SK-N-SH (cell line): Measurements from ENCODE around the gene PTPN20. TPM values are rescaled to one million over a fixed set of nuclear protein-coding genes. Genes with fewer than 3 reads are reported as not detected.

Experiments
- CTCF ChIA-PET: fragments of 300-600, 350-600 bp; formaldehyde crosslinking; extraction: SDS; loops from one replicate; lab custom pipeline; 2021; lab: Yijun Ruan, JAX
- POLR2A ChIA-PET: fragments of 350-600 bp; sonication (Branson Sonifier 250); formaldehyde crosslinking; extraction: SDS; loops from one replicate; lab custom pipeline; 2020; ENCODE audit warnings: antibody characterized with exemption, inconsistent platforms; lab: Yijun Ruan, JAX
- DNase-seq: peaks from one replicate; pipeline ENCODE4 v3.0.0; 2012
- H2AFZ ChIP-seq: fragments of 200-600 bp; sonication (generic); 2 replicates; pipeline ENCODE4 v1.8.1; 2016; ENCODE audit warnings: antibody characterized with exemption, mild to moderate bottlenecking, low read depth
- H3F3A ChIP-seq: fragments of 200-600 bp; sonication (generic); replicated peaks from 2 replicates; pipeline ENCODE3; 2016; ENCODE audit warnings: antibody characterized with exemption, mild to moderate bottlenecking; ENCODE audit not compliant: insufficient read depth
- H3K27ac ChIP-seq, 2 experiments: fragments of 200-500 bp in 1 of 2; fragments of 200-600 bp in 1 of 2; sonication (Bioruptor generic) in 1 of 2; sonication (generic), shearing (Covaris generic) in 1 of 2; 2 replicates each; pipeline versions ENCODE4 v1.5.1 to v1.6.1; 2014 to 2016; ENCODE audit warnings: low read depth in 2 of 2, inconsistent platforms in 1 of 2, low read length in 1 of 2, mild to moderate bottlenecking in 1 of 2, mixed read lengths in 1 of 2
- H3K27me3 ChIP-seq: fragments of 200-600 bp; sonication (generic), shearing (Covaris generic); 2 replicates; pipeline ENCODE4 v1.6.1; 2016; ENCODE audit warnings: mixed run types; ENCODE audit not compliant: insufficient read depth
- H3K36me3 ChIP-seq, 2 experiments: fragments of 200-500 bp in 1 of 2; fragments of 200-600 bp in 1 of 2; sonication (Bioruptor generic) in 1 of 2; sonication (generic) in 1 of 2; replicated peaks in 1 of 2; 2 replicates each; pipeline versions ENCODE3 to v1.5.1; 2014 to 2016; ENCODE audit warnings: low read length in 1 of 2, mild to moderate bottlenecking in 1 of 2; ENCODE audit not compliant: insufficient read depth in 2 of 2, control insufficient read depth in 1 of 2
- H3K4me1 ChIP-seq, 2 experiments: fragments of 200-500 bp in 1 of 2; fragments of 200-600 bp in 1 of 2; sonication (Bioruptor generic) in 1 of 2; sonication (generic), shearing (Covaris generic) in 1 of 2; 2 replicates each; pipeline versions ENCODE4 v1.5.1 to v1.6.1; 2014 to 2016; ENCODE audit warnings: low read depth in 1 of 2, low read length in 1 of 2, mixed run types in 1 of 2; ENCODE audit not compliant: insufficient read depth in 2 of 2, control insufficient read depth in 1 of 2
- H3K4me2 ChIP-seq: fragments of 200-600 bp; sonication (generic), shearing (Covaris generic); 2 replicates; pipeline ENCODE4 v1.6.1; 2017; ENCODE audit warnings: mixed run types
- H3K4me3 ChIP-seq, 2 experiments: fragments of 200-500 bp in 1 of 2; fragments of 200-600 bp in 1 of 2; sonication (Bioruptor generic) in 1 of 2; sonication (generic), shearing (Covaris generic) in 1 of 2; 2 replicates each; pipeline versions ENCODE4 v1.5.1 to v1.8.1; 2014 to 2016; ENCODE audit warnings: low read depth in 2 of 2, inconsistent platforms in 1 of 2, low read length in 1 of 2, mild to moderate bottlenecking in 1 of 2, mixed read lengths in 1 of 2, moderate library complexity in 1 of 2
- H3K79me2 ChIP-seq: fragments of 200-600 bp; sonication (generic); 2 replicates; pipeline ENCODE4 v1.8.1; 2017; ENCODE audit warnings: mild to moderate bottlenecking; ENCODE audit not compliant: insufficient read depth
- H3K9ac ChIP-seq: fragments of 200-600 bp; sonication (generic); 2 replicates; pipeline ENCODE4 v1.6.1; 2017; ENCODE audit warnings: mixed run types
- H3K9me2 ChIP-seq: fragments of 200-600 bp; sonication (generic); 2 replicates; pipeline ENCODE4 v1.6.1; 2017; ENCODE audit warnings: mixed run types
- H3K9me3 ChIP-seq: fragments of 200-600 bp; sonication (generic); 2 replicates; pipeline ENCODE4 v1.6.1; 2017; ENCODE audit warnings: mixed run types, mild to moderate bottlenecking, moderate library complexity
- H4K20me1 ChIP-seq: fragments of 200-600 bp; sonication (generic); 2 replicates; pipeline ENCODE4 v1.6.1; 2017; ENCODE audit warnings: mild to moderate bottlenecking, mixed run types; ENCODE audit not compliant: insufficient read depth
- CHD2 ChIP-seq: fragments of 150-350 bp; IDR thresholded peaks from 2 replicates; pipeline ENCODE4 v1.6.1; 2018; ENCODE audit warnings: low read length; ENCODE audit not compliant: partially characterized antibody
- ELF1 ChIP-seq: IDR thresholded peaks from 2 replicates; pipeline ENCODE4 v1.4.0; 2012
- EP300 ChIP-seq, 2 experiments: IDR thresholded peaks; 2 replicates each; pipeline versions ENCODE4 v1.4.0 to v1.6.1; 2012; ENCODE audit warnings: borderline replicate concordance in 1 of 2, low read depth in 1 of 2, low read length in 1 of 2
- FOSL2 ChIP-seq: IDR thresholded peaks from 2 replicates; pipeline ENCODE4 v1.4.0; 2012; ENCODE audit warnings: low read depth, mild to moderate bottlenecking, moderate library complexity, borderline replicate concordance
- FOXJ3 ChIP-seq: sonication (generic); formaldehyde crosslinking; IDR thresholded peaks from 2 replicates; pipeline ENCODE4 v1.5.1; 2020; ENCODE audit warnings: mild to moderate bottlenecking, missing genetic modification reagents
- GATA2 ChIP-seq: sonication (generic); formaldehyde crosslinking; IDR thresholded peaks from 2 replicates; pipeline ENCODE4 v1.5.0; 2020; ENCODE audit warnings: mild to moderate bottlenecking, missing genetic modification reagents
- MEF2A ChIP-seq: IDR thresholded peaks from 2 replicates; pipeline ENCODE4 v1.4.0; 2012; ENCODE audit warnings: low read depth, borderline replicate concordance
- NFIC ChIP-seq: IDR thresholded peaks from 2 replicates; pipeline ENCODE4 v1.4.0; 2012; ENCODE audit warnings: borderline replicate concordance
- PBX3 ChIP-seq: IDR thresholded peaks from 2 replicates; pipeline ENCODE4; 2012
- POLR2AphosphoS5 ChIP-seq: IDR thresholded peaks from 2 replicates; pipeline ENCODE4 v1.6.1; 2012; ENCODE audit warnings: low read depth, low read length
- RAD21 ChIP-seq: IDR thresholded peaks from 2 replicates; pipeline ENCODE4 v1.6.1; 2012; ENCODE audit warnings: mild to moderate bottlenecking, low read length
- RFX5 ChIP-seq: IDR thresholded peaks from 2 replicates; pipeline ENCODE4 v1.6.1; 2012; ENCODE audit warnings: mild to moderate bottlenecking, improper control_type of control experiment, low read length
- RXRA ChIP-seq: IDR thresholded peaks from 2 replicates; pipeline ENCODE4 v1.4.0; 2012; ENCODE audit warnings: low read depth, mild to moderate bottlenecking, borderline replicate concordance
- TAF1 ChIP-seq: IDR thresholded peaks from 2 replicates; pipeline ENCODE4 v1.6.1; 2012; ENCODE audit warnings: low read depth, mild to moderate bottlenecking, low read length, moderate library complexity, borderline replicate concordance
- YY1 ChIP-seq: IDR thresholded peaks from 2 replicates; pipeline ENCODE4 v1.4.0; 2012; ENCODE audit warnings: low read depth, mild to moderate bottlenecking
- WGBS: methylation state at CpG from one replicate; pipeline ENCODE4 v1.1.6; 2017; ENCODE audit warnings: low lambda C conversion rate; 5-methylcytosine and 5-hydroxymethylcytosine counted together
- polyA plus RNA-seq, 3 experiments: library from polyadenylated mRNA; depleted of rRNA; stranded (reverse); fragments of >200 nt; gene quantifications; 2 replicates each; pipeline ENCODE4 v1.2.3, GENCODE V29; 2012
- TF ChIP-seq, protein P1 (sequence below): IDR thresholded peaks from 2 replicates; pipeline ENCODE4 v1.4.0; 2012; ENCODE audit warnings: low read depth
- TF ChIP-seq, protein P2 (sequence below): fragments of 150-350 bp; IDR thresholded peaks from 2 replicates; pipeline ENCODE4 v1.6.1; 2016; ENCODE audit warnings: mild to moderate bottlenecking, low read depth, low read length

Gene PTPN20
- polyA plus RNA-seq, 1 of the 3 experiments (the other 2 are of a cell fraction) = 0.36 TPM

DNA sequence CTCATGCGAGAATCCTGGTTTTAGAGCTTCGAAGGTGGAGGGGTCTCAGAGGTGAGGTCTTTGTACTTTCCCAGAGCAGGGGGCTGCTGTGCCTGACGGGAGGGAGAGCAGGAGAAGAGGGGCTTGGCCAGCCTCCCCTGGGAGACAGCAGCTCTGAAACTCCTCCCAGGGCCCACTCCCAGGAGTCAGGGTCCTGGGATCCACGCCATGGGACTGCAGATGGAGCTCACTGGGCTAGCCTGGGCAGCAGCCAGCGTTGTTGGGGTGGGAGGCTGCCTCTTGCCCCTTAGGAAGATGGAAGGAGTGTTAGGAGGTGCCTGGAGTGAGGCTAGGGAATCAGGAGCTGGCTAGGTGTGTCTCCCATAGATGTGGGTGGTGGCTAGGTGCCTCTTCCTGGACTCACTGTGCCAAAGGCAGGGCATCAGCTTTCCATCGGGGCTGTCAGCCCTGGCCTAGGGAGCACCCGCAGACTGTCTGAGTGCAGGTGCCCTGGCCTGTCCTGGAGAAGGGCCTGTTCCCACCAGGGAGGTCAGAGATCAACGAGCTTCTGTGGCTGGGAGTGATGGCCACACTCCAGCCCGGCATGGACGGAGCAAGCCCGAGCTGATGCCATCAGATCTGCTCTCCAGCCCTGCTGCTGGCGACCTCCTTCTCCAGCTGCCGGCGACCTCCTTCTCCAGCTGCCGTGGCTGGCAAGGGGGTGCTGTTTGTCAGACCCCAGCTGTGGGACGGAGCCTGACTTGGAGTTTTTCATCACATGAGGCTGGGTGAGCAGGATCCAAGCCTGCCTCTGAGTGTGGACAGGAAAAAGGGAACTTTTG lies 111.3 kb downstream of the PTPN20 start:
- H3K4me2 ChIP-seq = no peak overlapping the region
- no peaks in the 10 kb centered on the region for H3K9me2 ChIP-seq
- H3K4me1 ChIP-seq = peaks cover 0 to 43% of the 10 kb centered on the region in 2 experiments; a peak in 1 of 4 replicates
- H4K20me1 ChIP-seq = no peaks in the 10 kb centered on the region
- no peak overlapping the region for H2AFZ ChIP-seq
- no peaks in the 10 kb centered on the region for H3K79me2 ChIP-seq
- no peak overlapping the region for H3K9ac ChIP-seq
- H3K9me3 ChIP-seq = no peaks in the 10 kb centered on the region
- H3K27me3 ChIP-seq = no peaks in the 10 kb centered on the region
- no peak for DNase-seq
- H3K27ac ChIP-seq = peak overlapping the region in 1 of 2 experiments; percentile 74; a peak in 1 of 4 replicates
- no peak overlapping the region for H3K4me3 ChIP-seq
- ChIA-PET POLR2A (interaction anchor here (1.0 kb wide), 1 partner anchor 293 kb away, joined by 3 read pairs; no protein-coding TSS in a partner anchor), CTCF (interaction anchor here (0.7 to 5.9 kb wide), 8 partner anchors 10 to 318 kb away, joined by 3 to 42 read pairs (median 6); no protein-coding TSS in a partner anchor)
- H3F3A ChIP-seq = no peaks in the 10 kb centered on the region
- 52% methylated on average over 11 of the region's 16 CpGs for WGBS
- TF ChIP-seq, protein P1, sequence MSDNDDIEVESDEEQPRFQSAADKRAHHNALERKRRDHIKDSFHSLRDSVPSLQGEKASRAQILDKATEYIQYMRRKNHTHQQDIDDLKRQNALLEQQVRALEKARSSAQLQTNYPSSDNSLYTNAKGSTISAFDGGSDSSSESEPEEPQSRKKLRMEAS = no peak
- TF ChIP-seq MEF2A = no peak
- TF ChIP-seq YY1 = no peak
- no peak for TF ChIP-seq RXRA
- TF ChIP-seq GATA2 (CRISPR knock-in tag) = no peak
- TF ChIP-seq PBX3 = no peak
- no peak for TF ChIP-seq ELF1
- no peak for TF ChIP-seq RAD21
- TF ChIP-seq, protein P2, sequence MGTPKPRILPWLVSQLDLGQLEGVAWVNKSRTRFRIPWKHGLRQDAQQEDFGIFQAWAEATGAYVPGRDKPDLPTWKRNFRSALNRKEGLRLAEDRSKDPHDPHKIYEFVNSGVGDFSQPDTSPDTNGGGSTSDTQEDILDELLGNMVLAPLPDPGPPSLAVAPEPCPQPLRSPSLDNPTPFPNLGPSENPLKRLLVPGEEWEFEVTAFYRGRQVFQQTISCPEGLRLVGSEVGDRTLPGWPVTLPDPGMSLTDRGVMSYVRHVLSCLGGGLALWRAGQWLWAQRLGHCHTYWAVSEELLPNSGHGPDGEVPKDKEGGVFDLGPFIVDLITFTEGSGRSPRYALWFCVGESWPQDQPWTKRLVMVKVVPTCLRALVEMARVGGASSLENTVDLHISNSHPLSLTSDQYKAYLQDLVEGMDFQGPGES = no peak
- no peak for TF ChIP-seq RFX5
- no peak for TF ChIP-seq NFIC
- TF ChIP-seq FOXJ3 (CRISPR knock-in tag) = no peak
- TF ChIP-seq TAF1 = no peak
- TF ChIP-seq CHD2 = no peak
- no peak for TF ChIP-seq POLR2AphosphoS5
- no peak for TF ChIP-seq FOSL2
- TF ChIP-seq EP300 (IDR thresholded peaks at IDR 0.05; ENCODE audit: borderline replicate concordance in 1 of 2, low read depth in 1 of 2, low read length in 1 of 2) = no peak
- no peaks in the 10 kb centered on the region for H3K36me3 ChIP-seq
